D341Med (cell line): ENCODE data around the gene APP.
A peak's percentile ranks its signal among the peaks of the same experiment; 100 is the strongest.
"Not testable (repeated sequence)": the region's sequence is repeated elsewhere in the genome, so short reads cannot be mapped to it uniquely, and the experiment has no call there.

Experiments used
- DNase-seq: peaks from one replicate; pipeline ENCODE4 v3.0.0; 2012; ENCODE audit warnings: low spot score

APP gene

DNA sequence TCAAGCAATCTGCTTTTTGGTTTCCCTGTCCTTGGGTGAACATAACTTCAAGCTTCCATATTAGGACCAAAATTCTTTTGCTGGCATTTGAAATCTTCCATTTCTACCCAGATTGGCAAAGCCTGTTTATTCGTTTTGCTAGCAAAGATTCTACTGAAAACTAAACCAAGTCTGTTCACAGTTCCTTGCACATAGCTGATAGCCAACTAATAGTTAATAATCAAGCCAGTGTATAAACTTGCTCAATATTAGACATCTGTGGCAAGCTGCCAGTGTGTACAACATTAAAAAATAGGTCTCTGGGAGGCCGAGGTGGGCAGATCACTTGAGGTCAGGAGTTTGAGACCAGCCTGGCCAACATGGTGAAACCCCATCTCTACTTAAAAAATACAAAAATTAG, 6.3 kb downstream of the APP start:
- DNase-seq = no peak

DNA sequence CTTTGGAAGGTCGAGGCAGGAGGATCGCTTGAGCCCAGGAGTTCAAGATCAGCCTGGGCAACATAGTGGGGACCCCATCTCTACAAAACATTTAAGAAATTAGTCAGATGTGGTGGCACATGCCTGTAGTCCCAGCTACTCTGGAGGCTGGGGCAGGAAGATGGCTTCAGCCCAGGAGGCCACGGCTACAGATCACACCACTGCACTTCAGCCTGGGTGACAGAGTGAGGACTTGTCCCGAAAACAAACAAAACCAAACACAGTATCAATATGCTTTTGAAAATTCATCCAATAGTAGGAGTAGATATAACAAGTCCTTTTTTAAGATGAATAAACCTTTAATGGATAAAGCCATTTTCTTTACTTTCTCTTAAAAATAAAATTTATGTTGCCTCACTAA, 8.5 kb downstream of the APP start:
- no peak for DNase-seq

DNA sequence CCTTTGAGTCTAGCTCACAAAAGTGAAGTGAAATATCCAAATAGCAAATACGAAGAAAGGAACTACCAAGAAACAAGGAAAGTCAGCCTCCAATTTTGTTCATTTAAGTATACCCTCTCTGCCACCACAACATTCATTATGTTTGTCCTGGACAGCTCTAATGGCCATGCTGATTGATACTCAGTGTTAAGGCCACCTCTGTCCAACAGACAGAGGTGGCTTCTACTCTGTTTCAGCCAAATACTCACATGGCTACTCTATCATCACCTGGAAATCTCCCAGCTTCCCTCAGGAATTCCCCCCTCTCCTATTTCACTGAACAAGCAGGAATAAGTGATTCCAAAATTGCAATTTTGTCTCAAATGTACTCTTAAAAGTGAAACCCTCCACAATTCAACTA, 10.7 kb downstream of the APP start:
- DNase-seq = no peak

DNA sequence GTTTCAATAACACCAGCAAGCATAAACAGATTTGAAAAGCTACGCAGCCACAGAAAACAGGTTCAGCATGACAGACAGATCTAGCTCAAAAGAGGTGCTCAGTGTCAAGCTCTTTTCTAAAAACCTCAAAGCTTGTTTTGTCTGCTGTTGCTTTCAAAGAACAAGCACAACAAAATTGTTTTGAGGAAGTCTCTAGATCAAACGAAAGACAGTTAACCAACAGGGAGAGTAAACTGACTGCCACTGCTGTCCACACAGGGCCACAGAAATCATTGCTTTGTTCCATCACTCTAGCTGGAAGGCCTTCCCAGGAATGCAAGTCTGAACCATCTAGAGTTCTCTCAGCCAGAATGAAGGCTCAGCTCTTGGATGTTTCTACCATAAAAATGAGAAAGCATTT, 12.8 kb downstream of the APP start:
- DNase-seq = no peak

DNA sequence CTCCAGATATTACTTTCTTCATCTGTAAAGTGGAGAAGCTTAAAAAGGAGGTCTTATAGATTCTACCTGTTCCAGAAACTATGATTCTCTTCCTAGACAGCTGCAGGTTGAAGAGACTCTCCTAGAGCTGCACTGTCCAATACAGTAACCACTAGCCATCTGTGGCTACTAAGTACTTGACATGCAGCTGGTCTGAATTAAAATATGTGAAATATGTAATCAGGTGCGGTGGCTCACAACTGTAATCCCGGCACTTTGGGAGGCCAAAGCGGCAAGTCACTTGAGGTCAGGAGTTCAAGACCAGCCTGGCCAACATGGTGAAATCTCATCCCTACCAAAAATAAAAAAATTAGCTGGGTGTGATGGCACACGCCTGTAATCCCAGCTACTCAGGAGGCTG, 15.8 kb downstream of the APP start:
- no peak for DNase-seq

DNA sequence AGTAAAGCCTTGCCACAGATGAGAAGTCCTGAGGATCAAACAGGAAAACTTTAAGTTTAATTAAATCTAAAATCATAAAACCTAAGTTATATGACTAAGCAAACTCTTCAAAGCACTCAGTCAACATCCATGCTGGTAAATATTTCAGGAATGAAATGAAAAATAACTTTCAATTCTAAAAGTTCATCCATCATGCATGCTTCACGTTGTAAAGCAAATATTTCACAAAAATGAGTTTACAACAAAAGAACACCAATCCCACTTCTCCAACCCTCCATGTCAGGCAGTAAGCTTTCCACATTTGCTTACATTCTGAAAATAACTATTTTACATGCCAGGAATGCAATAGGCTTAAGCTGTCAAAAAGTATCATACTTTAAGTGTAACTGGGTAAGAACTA, 16.8 kb downstream of the APP start:
- no peak for DNase-seq

DNA sequence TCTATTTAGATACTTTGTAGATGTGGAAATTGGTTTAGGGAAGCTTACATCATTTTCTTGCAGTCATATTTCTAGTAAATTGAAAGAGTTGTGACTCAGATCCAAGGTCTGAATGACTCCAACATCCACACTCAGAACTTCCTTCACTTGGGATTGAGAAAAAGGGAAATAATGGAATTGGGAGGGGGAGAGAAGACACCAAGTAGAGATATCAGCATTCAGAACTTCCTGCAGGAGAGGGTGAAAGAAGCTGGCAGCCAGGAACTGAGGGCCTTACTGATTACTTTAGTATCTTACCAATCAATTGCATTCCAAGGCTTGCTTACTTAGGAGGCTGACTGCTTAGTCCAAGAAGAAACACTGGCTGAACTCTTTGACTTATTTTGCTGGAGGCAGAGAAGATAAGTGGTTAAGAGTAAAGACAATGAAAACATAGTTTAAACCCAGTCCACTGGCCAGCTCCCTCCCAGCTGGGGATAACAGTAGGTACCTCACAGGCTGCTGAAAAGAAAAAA, 21.7 kb downstream of the APP start:
- no peak for DNase-seq

DNA sequence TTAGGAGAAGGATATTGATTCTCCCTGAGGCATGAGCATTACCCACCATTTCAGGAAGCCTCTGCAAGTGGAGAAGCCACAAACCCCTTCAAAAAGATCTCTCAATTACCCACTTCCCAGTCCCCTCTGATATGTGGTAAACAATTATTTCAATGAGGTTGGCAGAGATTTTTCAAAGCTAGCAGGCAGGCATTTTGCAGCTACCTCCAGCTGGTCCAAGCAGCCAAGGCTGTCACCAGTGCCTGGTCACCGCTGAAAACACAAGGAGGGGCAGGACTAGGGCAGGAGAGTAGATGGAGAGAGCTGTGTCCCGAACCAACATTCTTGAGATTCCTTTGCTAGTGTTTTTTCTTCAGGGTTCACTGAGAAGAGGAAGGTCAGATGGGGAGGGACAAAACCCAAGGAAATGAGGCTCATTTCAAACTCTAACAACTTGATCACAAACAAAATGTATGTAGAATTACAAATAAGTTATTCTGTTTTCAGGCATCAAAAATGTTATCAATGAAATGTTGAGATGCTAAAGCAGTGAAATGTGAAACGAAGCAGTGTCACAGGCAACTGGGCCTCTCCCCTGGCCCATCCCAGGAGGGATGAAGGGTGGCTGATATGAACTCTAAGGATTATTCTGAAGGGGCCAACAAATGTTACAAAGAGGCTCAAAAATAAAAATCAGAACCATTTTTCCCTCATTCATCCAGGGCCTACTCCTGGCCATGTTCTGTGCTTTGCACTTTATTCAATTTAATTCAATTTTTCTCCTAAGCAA, 22.3 kb downstream of the APP start:
- no peak for DNase-seq

DNA sequence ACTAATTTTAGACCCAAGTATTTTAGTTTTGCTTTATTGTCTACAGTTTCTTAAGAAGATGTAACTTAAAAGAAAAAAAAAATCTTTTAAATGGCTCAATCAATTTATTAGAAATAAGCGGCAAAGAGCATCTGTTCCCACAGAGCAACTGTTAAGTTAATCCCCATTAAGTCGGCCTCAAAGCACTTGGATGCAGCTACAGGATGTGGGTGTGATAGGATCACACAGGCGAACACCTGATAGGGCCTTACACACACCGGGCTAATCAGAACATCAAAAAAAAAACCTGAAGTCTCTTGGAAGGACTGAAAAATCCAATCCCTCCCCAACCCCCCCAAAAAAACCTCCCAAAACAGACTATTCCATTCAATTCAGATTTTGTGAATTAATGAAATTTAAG, 23.0 kb downstream of the APP start:
- DNase-seq = peak; percentile 70

DNA sequence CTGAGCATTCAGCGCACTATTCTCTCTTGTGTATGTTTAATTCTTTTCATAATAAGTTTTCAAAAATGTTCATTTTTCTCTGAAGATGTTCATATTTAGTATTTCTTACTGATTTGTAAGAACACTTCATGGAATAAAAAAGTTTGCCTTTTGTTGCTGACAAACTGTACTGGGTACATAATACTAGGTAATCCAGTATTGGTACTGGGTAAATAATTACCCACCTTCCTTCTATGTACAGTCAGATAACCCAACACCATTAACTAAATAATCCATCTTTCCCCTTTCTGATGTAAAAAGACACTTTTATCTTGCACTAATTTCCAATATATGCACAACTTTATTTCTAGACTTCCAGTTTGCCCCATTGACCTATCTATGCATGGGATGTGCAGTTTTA, 23.9 kb downstream of the APP start:
- no peak for DNase-seq

DNA sequence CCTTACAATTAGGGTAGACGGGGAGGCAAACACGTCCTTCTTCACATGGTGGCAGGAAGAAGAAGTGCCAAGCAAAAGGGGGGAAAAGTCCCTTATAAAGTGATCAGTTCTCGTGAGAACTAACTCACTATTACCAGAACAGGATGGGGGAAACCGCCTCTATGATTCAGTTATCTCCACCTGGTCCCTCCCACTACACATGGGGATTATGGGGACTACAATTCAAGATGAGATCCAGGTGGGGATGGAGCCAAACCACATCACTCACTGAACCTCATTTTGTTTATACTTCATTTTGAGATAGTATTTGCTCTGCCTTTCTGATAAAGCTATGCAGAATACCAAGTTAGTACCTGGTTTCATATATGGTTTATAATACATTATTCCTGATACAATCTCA, 26.5 kb downstream of the APP start:
- DNase-seq = no peak

DNA sequence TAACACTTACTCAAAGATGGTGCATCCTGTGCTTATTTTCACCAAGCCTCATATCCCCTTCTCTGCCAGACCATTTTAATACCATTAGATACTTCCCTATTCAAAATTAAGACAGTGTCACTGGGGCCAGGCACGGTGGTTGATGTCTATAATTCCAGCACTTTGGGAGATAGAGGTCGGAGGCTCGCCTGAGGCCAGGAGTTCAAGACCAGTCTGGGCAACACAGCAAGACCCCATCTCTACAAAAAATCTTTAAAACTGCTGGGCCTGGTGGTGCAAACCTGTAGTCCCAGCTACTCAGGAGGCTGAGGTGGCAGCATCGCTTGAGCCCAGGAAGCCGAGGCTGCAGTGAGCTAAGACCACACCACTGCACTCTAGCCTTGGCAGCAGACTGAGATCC, 28.2 kb downstream of the APP start:
- DNase-seq = no peak

DNA sequence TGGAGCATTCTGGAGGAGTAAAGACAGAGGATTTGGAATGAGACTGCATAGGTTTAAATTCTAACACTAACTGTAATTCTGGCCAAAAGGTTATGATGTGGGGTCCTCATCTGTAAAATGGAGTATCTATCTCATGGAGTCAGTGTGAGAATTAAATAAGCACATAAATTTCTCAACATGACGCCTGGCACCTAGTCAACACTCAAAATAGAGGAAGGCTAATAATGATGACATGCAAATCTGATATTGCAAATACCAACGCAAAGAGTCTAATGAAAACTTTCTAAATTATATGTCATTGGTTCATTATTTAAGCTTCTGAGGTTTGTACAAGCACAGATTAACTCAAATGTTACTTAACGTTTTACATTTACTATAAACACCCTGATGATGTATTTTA, 29.6 kb downstream of the APP start:
- no peak for DNase-seq

DNA sequence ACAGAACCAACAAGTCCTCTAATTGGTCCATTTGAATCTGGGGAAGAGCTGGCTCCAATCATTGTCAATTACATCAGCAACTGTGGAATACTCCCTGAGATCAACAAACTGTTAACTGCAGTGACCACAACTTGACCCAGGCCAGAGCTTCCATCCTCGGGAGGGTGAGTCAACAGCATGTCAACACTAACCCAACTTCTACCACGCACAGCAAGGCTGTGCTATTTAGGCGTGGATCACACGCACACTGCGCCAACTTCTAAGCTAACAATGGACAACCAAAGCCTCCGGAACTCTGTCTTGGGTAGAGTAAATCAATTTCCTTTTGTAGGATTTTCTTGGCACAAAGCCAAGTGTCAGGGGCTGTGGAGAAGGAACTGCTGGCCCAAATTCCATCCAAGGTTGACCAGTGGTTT, 30.4 kb downstream of the APP start:
- DNase-seq = no peak

DNA sequence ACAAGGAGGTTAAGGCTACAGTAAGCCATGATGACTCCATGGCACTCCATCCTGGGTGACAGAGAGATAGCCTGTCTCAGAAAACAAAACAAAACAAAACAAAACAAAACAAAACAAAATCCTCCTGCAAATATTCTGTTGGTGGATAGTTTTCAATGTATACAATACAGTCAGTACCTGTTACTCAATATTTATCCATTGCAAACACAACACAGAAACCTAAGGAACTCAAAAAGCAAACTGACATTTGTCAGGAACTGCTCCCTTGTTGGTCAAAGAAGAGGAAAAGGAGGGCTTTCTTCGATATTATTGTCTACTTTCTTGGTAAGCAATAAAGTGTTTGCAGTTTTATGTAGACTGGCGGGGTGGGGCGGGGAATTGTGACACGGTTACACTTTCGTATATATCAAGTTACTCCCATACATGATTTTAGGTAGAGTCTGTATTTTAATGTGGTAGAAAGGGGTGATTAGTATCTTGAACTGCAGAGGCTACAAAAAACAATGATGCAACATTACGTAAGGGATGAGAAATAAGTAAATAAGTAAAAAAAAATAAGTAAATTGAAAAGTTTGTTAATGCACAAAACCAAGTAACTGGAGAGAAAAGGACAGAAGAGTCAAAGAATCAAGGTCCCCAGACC, 31.8 kb downstream of the APP start:
- no peak for DNase-seq

DNA sequence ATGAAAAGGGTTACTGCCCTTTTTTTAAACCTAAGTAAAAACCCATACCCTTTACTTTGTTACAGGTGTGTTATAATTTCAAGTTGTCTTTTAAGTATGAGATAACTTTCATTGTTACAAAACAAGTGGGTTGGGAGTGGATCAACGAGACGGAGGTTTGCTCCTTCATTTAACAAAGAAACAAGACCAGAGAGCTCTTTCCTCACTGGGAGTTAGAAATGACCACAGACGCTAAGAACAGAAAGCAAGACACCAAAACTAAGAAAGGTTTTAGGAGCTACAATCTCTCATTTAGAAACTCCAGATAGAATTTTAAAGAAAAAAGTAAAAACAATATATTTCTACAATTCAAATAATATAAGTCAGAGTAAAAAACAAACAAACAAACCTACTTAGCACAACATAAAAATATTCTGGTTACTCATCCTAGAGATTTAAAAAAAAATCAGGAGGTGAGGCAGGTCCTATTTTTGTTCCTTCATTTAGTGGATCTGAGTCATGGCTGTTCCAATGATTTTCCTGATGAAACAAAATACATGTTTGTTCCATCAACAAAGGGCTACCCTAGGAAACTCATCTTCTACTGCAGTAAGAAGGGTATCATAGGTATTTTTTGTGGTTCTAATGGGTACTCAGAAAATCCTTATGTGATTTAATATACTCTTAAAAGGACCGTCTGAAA, 33.0 kb downstream of the APP start:
- DNase-seq = no peak

DNA sequence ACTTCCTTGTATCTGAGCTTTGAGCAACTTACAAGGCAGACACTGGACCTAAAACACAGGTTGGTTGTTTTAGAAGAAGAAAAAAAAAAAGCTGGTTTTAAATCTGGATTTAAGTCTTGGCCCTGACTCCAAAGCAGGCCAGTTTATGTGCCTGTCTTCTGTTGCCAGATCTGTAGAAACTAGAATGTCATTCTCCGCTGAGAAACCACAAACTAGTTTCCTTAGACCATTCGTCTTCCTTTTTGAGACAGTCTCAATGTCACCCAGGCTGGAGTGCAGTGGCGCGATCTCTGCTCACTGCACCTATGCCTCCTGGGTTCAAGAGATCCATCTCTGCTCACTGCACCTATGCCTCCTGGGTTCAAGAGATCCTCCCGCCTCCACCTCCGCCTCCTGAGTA, 33.9 kb downstream of the APP start:
- no peak for DNase-seq

DNA sequence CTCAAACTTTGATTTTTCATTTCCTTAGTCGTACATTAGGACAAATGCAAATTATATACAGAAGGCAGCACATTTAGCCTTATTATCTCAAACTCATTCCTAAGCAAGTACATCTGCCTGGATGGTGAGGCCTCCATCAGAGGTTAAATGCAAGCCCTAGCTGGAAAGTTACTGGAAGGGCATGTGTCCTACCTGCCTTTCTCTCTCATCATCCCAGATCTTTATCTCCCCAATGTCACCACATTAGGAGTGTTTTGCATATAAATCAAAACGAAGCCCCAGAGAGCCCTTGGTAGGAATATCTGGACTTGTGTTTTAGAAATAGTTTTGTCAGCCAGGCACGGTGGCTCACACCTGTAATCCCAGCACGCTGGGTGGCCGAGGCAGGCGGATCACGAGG, 35.0 kb downstream of the APP start:
- no peak for DNase-seq

DNA sequence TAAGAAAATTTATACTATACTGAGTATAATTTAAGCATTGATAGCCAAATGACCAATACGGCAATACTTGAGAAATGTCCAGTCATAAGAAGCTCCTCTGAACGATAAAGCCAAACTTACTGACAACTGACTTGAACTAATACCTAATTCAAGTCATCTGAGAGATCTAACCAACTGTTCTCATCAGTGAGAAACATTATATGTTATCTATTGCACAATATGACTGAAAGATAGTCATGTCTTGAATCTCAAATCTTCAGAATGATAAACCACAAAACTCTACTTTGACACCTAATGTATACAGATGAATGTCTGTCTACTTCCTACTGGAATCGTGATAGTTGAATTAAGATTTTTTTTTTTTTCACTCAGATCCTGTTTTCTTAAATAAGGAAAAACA, 39.0 kb downstream of the APP start:
- no peak for DNase-seq

DNA sequence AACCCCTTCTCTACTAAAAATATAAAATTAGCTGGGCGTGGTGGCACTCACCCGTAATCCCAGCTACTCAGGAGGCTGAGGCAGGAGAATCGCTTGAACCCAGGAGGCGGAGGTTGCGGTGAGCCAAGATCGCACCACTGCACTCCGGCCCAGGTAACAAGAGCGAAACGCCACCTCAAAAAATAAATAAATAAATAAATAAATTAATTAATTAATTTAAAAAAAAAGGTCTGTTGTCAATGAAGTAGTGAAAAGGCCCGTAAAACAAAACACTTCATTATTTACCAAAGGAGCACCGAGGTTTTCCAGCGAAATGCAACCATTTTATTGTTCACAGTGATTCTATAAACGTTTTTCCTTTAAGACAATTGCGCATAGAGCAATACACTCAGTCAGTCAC, 39.5 kb downstream of the APP start:
- not testable (repeated sequence) for DNase-seq

DNA sequence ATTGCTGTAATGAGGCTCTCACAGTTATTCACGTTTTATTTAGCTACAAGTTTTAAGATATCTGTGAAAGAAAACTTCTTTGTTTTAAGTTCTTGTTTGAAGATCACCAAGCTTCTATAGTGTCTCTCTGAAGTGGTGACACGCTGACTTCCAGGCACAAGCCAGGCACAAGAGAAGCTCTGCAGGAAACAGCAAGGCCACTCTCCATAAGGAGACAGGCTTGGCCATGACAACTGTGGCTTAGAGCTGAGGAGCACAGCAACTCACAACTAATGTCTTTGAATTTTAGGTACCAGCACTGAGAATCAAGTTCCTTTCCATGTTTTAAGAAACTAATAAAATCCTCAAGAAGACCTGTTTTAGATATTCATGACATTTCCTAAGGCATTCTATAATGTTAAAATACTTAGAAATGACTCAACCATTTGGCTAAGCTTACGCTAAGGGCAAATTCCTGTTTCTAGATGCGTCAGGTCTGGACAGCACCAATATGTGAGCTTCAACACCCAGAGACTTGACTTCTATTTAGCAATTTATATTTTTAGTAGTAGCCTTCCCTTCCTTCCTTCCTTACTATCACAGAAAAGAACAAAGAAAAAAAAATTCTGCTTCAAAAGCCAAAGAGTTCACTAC, 40.2 kb downstream of the APP start:
- DNase-seq = no peak

DNA sequence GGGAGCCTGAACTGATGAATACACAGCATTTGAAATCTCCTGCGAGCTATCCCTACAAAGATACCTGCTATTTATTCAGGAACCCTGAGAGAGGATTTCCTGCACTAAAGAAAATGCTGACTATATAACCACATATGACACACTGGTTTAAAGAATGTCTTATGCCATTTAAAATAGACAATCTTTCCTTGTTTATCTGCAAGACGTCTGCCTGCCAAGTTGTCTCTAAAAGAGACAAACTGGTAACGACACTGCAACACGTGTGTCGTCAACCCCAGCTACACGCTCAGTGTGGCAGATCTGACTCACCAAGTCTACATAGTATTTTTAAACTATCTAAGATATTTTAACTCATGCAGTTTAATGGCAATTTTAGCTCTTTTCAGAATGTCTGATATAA, 42.7 kb downstream of the APP start:
- no peak for DNase-seq
